ENCODE results near the gene PCDHGC4.

DNA sequence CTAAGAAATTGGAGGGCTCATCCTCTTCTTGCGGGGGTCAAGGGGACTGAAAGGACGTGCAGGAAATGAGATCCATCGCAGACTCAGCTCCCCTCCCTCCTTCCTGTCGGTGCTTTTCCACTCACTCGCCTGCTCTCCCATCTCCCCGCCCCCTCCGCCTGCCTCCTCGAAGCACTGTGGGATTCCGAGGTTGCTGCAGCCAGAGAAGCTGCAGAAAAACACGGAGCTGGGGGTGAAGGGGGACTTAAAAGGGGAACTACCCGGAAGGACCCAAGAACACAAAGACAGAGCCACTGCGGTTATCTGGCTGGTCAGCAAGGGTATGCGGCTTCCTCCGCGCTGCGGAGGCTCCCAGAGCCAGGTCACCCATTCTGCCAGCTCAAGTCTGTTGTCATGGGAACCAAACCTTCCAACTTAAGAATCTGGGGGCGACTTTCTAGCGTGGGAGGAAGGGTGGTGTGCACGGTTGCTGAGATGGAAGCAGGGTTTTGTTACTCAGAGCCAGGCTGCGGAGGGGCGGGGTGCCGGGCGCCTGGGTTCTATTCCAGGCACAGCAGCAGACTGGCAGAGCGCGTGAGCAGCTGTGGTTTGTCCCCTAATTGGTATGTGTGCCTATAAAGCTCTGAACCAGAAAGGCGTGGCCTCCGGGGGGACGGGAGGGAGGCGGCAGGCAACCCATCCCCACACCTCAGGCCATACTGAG is 28.9 kb downstream of the PCDHGC4 start:
- TF ChIP-seq, protein P1, sequence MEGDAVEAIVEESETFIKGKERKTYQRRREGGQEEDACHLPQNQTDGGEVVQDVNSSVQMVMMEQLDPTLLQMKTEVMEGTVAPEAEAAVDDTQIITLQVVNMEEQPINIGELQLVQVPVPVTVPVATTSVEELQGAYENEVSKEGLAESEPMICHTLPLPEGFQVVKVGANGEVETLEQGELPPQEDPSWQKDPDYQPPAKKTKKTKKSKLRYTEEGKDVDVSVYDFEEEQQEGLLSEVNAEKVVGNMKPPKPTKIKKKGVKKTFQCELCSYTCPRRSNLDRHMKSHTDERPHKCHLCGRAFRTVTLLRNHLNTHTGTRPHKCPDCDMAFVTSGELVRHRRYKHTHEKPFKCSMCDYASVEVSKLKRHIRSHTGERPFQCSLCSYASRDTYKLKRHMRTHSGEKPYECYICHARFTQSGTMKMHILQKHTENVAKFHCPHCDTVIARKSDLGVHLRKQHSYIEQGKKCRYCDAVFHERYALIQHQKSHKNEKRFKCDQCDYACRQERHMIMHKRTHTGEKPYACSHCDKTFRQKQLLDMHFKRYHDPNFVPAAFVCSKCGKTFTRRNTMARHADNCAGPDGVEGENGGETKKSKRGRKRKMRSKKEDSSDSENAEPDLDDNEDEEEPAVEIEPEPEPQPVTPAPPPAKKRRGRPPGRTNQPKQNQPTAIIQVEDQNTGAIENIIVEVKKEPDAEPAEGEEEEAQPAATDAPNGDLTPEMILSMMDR (IDR thresholded peaks at IDR 0.05; ENCODE audit: poor library complexity) = no peak
- TF ChIP-seq EZH2phosphoT487 (IDR thresholded peaks at IDR 0.05; ENCODE audit: low read depth, severe bottlenecking, unreplicated experiment) = no peak
- TF ChIP-seq EZH2 (IDR thresholded peaks at IDR 0.05; ENCODE audit: borderline replicate concordance) = no peak
